CD4-positive, alpha-beta T cell treated with Interleukin-6 for 4 hours (primary cell): ENCODE measurements around the gene XIST.
"Not testable (repeated sequence)": the region's sequence is repeated elsewhere in the genome, so short reads cannot be mapped to it uniquely, and the experiment has no call there.

Source experiments
- DNase-seq: peaks from one replicate; pipeline ENCODE4 v3.0.0-alpha.2; 2020; ENCODE audit warnings: mixed read lengths

XIST gene

DNA sequence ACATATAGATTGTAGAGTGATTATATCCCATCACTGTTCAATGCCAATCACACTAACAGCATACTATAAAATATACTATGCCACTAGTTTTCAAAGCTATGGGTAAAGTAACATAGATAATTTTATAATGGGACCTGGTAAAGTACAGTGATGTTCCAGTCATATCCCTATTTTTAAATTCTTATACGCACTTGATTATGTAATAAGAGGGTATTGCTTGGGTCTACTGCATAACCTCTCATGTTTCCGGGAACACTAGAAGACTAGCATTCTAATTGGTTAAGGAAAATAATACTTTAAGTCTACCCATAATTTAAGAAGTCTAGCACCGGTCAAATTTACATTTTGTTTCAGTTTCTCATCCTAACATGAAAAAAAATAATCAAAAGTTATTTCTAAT is 14.4 kb downstream of the XIST start:
- DNase-seq, result no peak

DNA sequence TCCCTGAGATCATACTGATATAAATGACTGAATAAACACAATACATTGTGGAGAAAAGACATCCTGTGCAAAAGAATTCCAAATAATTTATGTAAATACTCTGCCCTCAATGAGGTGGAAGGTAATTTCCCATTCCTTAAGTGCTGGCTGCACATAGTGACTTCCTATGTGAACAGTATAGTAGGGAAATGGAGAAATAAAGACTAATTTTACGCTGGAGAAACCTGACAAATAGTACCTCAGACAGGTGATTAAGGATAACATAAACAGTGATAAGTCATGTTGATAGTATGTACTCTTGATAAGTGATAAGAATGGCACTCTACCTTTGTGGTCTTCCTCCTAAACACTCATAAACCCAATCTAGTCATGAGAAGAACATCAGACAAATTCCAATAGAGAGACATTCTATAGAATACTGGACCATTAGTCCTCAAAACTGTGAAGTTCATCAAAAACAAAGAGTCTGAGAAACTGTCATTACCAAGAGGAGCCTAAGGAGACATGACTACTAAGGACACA is 15.5 kb downstream of the XIST start:
- DNase-seq, result no peak

DNA sequence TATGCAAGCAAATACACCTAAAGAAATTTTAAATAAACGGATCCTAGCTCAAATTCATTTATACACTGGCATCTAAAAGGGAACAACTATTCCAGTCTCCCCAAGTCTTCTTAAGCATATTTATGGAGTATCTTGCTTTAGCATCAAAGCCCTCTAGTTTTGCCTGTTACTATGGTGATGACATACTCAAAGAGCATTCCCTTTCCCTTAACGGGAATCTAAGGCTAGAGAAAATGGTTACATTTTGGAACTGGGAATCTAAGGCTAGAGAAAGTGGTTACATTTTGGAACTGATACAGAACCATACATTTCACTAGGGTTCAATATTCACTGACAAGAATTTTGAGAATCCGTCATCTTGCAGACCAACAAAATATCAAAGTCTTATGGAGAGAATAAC is 18.3 kb downstream of the XIST start:
- DNase-seq, result no peak

DNA sequence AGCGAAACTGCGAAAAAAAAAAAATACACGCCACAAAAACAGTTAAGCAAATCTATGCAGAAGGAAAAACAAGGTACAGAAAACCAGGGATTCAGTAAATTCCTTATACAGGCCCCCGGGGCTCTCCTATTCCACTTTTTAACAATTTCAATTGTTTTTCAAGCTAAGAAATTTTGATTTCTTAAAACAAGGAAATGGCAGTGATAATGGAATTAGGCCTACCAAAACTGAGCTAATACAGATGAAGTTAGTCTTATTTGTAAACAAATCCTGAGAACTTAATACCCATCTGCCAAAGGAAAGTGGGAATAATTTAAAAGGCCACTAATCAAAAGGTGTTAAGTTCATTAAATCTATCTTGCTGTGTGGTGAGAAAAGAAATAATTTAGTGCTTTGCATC is 20.2 kb downstream of the XIST start:
- DNase-seq, result no peak

GRCh38 chrX:73831500-73831899 is 21.0 kb downstream of the XIST start:
- no peak for DNase-seq

- DNase-seq, result no peak
Measured at GRCh38 chrX:73830489-73831414, 21.8 kb downstream of the XIST start.

GRCh38 chrX:73829890-73830466 is 22.5 kb downstream of the XIST start:
- no peak for DNase-seq

DNA sequence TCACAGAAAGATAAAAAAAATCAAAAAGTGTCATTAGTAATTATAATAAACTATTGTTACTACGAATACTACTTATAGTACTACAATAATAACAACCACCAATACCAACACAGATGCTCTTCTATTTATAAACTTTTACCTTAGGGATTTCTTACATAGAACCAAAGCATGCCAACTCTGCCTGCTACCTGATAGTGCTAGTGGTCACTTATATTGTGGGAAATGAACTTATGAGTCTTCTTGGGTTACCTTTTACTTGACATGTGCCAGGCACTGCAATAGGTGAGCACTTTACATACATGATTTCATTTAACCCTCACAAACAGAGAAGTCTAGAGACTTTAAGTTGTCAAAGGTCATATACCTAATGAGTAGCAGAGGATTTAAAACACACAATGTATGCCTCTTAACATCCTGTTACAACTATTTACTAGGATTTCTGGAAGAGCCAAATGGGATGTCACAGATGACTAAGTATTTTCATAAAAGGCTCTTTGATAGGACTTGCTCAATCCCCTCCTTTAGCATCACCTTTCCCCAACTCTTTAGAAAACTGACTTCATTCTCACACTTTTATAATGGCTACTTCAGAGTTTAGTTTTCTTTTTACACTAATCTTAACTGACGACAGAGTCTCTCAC is 24.3 kb downstream of the XIST start:
- no peak for DNase-seq

DNA sequence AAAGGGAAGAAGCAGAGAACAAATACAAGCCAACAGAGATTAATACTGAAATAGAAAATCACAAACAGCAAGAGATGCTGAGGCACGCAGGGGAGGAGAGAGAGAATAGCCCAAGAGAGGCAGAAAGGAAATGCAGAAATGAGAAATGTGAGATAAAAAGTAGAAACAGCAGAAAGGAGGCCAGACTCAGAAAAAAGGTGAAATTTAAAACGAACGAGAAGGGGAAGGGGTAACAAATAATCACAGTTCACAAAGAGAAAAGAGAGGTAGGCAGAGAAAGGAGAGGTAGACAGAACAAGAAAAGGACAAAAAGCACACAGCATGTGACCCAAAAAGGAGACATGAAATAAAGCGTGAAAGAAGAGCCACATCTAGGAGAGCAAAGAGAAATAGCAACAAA is 25.1 kb downstream of the XIST start:
- no peak for DNase-seq

GRCh38 chrX:73826996-73827395 is 25.5 kb downstream of the XIST start:
- DNase-seq, result no peak

- no peak for DNase-seq
Measured at GRCh38 chrX:73825569-73825968, 26.9 kb downstream of the XIST start.

- DNase-seq, result no peak
Measured at GRCh38 chrX:73823473-73824004, 29.0 kb downstream of the XIST start.

GRCh38 chrX:73822775-73823174 is 29.7 kb downstream of the XIST start:
- DNase-seq, result no peak

GRCh38 chrX:73821921-73822559 is 30.5 kb downstream of the XIST start:
- DNase-seq, result no peak

DNA sequence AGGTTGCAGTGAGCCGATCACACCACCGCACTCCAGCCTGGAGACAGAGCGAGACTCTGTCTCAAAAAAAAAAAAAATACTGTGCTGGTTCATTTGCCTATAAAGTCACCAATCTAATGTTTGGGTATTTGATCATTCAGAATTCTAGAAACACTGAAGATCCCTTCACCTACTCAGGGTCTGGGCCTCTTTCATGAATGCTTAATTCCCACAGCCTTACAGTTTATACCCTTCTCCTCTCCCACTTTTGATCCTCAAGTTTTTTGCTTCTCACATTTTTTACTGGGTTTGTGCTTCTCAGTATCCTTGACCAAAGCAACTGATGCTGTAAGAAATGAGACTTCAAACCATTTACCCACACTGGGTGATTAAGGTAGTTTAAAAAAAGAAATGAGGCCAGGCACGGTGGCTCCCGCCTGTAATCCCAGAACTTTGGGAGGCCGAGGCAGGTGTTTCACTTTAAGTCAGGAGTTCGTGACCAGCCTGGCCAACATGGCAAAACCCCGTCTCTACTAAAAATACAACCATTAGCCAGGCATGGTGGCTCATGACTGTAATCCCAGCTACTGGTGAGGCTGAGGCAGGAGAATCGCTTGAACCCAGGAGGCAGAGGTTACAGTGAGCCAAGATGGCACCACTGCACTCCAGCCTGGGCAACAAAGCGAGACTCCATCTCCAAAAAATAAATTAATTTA is 32.5 kb downstream of the XIST start:
- DNase-seq, result not testable (repeated sequence)

DNA sequence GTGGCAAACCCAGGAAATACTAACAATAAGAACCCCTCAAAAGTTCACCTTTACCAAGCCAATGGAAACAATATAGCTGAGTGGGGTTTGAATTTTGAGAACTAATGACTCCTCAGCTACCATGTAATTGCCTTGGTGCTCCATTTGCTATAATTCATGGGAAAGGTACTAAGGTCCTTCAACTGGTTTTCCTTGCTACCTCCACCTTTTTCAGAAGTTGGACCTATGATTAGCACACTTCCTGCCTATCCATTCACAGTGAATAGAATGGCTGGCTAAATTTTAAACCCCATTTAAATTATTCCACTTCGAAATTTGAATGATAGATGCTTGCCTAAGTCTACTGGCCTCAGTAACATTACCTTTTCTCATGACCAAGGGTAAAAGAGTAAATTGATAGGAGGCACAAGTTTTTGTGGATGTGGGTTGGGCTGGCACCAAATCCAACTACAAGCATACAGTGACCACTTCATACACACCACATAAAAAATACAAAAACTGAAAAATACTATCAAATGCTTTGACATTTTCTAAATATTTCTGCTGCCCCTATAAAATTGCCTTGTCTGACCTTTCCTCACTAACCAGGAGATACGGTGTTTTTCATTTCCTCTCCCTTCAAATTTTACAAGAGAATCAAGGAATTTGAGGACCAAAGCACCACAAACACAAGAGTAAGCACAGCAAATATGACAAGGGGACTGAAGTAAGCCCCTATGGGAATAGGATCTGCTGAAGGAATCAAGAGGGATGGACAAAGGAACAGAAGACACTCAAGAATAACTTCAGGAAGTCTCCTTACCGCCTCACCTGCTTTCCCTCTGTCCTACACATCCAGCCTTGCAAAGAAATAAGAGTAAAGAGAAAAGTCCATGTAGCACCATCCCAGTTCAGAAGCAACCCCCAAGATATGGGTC is 34.1 kb downstream of the XIST start:
- DNase-seq, result no peak

DNA sequence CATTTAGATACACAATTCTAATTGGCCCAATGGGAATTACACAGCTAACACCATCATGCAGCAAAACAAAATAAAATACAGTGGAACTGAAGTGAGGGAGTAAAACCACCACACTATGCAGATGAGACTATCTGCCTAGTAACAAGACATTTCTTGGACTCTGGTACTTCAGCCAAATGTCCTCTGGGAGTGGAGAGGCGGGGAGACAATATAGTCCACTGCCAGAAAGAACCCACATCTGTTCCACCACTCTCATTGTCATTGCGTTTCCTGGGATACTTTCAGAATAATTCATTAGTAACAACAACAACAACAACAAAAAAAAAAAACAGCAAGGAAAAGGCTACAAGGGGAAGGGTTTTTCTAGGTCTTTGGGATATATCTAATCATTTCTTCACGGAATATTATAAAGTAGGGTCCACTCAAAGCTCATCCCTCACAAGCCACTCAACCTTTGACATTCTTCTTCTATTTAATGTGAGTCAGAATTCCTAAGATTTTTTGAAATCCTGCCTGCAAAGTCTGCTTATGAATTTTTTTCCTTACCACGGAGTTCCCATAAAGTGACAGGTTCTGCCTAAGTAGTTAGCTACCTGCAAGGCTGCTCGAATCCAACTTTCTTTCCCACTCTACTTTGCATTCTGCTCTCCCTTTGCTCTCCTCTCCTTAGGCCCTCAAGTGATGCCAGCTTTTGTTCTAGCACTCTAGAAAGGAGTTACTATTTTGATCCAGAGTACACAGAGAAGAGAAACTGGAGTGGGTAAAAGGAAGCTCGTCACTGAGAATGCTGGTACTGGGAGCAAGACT is 34.9 kb downstream of the XIST start:
- no peak for DNase-seq

GRCh38 chrX:73812256-73812655 is 40.3 kb downstream of the XIST start:
- DNase-seq, result no peak

DNA sequence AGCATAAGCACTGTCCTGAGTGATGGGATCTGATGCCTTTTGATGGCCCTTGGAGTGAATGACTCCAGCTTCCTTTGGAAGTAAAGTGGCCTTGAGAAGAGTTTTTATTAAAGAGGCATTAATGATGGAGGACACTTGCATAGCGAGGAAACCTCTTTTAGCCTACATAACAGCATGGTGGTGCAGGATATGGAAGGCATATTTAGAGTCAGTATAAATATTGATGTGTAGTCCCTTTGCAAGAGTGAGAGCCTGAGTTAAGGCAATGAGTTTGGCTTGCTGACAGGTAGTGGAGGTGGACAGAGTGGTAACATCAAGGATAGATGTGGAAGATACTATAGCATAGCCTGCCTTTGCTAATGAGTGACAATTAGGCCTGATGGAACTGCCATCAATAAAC is 48.4 kb downstream of the XIST start:
- DNase-seq, result not testable (repeated sequence)

- DNase-seq, result no peak
Measured at GRCh38 chrX:73799888-73800287, 52.6 kb downstream of the XIST start.
